Left lobe of liver (tissue), 2 donors: ENCODE measurements around the gene SLC35B1. TPM values are rescaled to one million over a fixed set of nuclear protein-coding genes. Genes with fewer than 3 reads are reported as not detected.
"Not testable (repeated sequence)": the region's sequence is repeated elsewhere in the genome, so short reads cannot be mapped to it uniquely, and the experiment has no call there.

ENCODE experiments used
- ATAC-seq: fragments of 200-7000 bp; cut with Tn5 transposase; one replicate; pipeline ENCODE4 v1.9.1; 2020; ENCODE audit warnings: mild to moderate bottlenecking, moderate library complexity
- DNase-seq: peaks from one replicate; pipeline ENCODE4 v3.0.0-alpha.2; 2020; ENCODE audit warnings: low spot score
- total RNA-seq: library from RNA; stranded (reverse); gene quantifications from one replicate; pipeline ENCODE4 v1.2.1, GENCODE V29; 2021
- donor health status: DM: no; HTN: no; CAD: no; lungs with moderate emphysema.
- donor health status: DM: no; HTN: yes; CAD: no.

SLC35B1 gene
- total RNA-seq, 1 donor from 2014 or later: 54.5 TPM

- DNase-seq (no peak), ATAC-seq (no peak)
Measured at GRCh38 chr17:49734515-49735490, 27.0 kb upstream of the SLC35B1 start.

- no peak for DNase-seq
- no peak for ATAC-seq
Measured at GRCh38 chr17:49731435-49731831, 23.7 kb upstream of the SLC35B1 start.

- DNase-seq (no peak), ATAC-seq (no peak)
Measured at GRCh38 chr17:49730785-49731434, 23.1 kb upstream of the SLC35B1 start.

- peak; percentile 91 for DNase-seq
- peak; percentile 94 for ATAC-seq
Measured at GRCh38 chr17:49730078-49730784, 22.5 kb upstream of the SLC35B1 start.

- no peak for ATAC-seq
- no peak for DNase-seq
Measured at GRCh38 chr17:49729069-49729468, 21.3 kb upstream of the SLC35B1 start.

GRCh38 chr17:49728425-49728824 lies 20.7 kb upstream of the SLC35B1 start:
- DNase-seq (no peak), ATAC-seq (no peak)

- DNase-seq: no peak
- ATAC-seq: no peak
Measured at GRCh38 chr17:49727380-49727779, 19.6 kb upstream of the SLC35B1 start.

- ATAC-seq: no peak
- DNase-seq: no peak
Measured at GRCh38 chr17:49725452-49726130, 17.8 kb upstream of the SLC35B1 start.

GRCh38 chr17:49724552-49724951 lies 16.8 kb upstream of the SLC35B1 start:
- ATAC-seq, DNase-seq: not testable (repeated sequence)

- ATAC-seq (peak; percentile 44), DNase-seq (no peak)
Measured at GRCh38 chr17:49723423-49723822, 15.7 kb upstream of the SLC35B1 start.

- ATAC-seq (no peak), DNase-seq (no peak)
Measured at GRCh38 chr17:49722066-49722465, 14.3 kb upstream of the SLC35B1 start.

GRCh38 chr17:49717371-49717861 lies 9.7 kb upstream of the SLC35B1 start:
- no peak for DNase-seq

GRCh38 chr17:49716668-49717364 lies 9.1 kb upstream of the SLC35B1 start:
- DNase-seq (no peak), ATAC-seq (no peak)

More at GRCh38 chr17:49717371-49717861, 9.7 kb upstream of the SLC35B1 start:
- no peak for ATAC-seq

- ATAC-seq (no peak), DNase-seq (no peak)
Measured at GRCh38 chr17:49715717-49716279, 8.0 kb upstream of the SLC35B1 start.

GRCh38 chr17:49715216-49715615 lies 7.5 kb upstream of the SLC35B1 start:
- no peak for ATAC-seq
- no peak for DNase-seq

GRCh38 chr17:49708515-49709183 lies 885 bp upstream of the SLC35B1 start:
- no peak for ATAC-seq

GRCh38 chr17:49707246-49707607 lies 537 bp downstream of the SLC35B1 start:
- DNase-seq: no peak
- no peak for ATAC-seq

More at GRCh38 chr17:49708515-49709183, 885 bp upstream of the SLC35B1 start:
- no peak for DNase-seq

- DNase-seq (no peak), ATAC-seq (no peak)
Measured at GRCh38 chr17:49705254-49705653, 2.5 kb downstream of the SLC35B1 start.
